Measurements from ENCODE around the gene SGPP1.

DNA sequence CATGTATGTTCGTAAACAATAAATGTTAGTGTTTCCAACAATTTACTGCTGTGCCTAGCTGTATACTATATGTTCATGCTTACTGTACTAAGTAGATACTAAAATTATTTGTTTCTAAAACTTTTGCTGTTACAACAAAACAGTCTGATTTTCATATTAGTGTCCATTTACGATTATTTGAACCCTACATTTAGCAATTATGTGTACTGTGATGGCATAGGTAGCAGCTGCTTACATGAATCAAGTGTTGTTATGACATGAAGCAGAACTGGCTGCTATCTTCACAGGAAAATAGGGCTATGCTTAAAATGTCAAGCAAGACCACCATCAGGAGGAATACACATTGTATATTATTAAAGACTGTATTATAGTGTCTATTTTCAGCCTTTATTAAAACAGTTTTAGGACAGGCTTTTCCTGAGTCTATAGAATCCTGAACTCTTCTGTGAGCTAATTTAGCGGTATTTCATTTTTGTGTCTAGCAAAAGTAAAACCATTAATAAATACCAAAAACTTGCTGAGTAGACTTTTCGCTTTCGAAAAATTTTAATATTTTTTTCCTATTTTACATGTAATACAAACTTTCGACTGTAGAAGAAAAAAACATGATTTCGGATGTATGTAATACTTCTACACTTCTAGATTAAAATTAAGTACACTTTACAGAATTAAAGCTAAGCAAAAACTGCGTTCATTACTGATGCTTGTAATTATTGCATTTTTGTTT, 85.0 kb downstream of the SGPP1 start:
- TF ChIP-seq POLR2A (IDR thresholded peaks at IDR 0.05), result no peak
- TF ChIP-seq, protein P1, sequence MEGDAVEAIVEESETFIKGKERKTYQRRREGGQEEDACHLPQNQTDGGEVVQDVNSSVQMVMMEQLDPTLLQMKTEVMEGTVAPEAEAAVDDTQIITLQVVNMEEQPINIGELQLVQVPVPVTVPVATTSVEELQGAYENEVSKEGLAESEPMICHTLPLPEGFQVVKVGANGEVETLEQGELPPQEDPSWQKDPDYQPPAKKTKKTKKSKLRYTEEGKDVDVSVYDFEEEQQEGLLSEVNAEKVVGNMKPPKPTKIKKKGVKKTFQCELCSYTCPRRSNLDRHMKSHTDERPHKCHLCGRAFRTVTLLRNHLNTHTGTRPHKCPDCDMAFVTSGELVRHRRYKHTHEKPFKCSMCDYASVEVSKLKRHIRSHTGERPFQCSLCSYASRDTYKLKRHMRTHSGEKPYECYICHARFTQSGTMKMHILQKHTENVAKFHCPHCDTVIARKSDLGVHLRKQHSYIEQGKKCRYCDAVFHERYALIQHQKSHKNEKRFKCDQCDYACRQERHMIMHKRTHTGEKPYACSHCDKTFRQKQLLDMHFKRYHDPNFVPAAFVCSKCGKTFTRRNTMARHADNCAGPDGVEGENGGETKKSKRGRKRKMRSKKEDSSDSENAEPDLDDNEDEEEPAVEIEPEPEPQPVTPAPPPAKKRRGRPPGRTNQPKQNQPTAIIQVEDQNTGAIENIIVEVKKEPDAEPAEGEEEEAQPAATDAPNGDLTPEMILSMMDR (IDR thresholded peaks at IDR 0.05), result peak in 3 of 7 experiments; percentile 1 to 12 (median 10)
